ENCODE data around the gene MUC13. TPM values are rescaled to one million over a fixed set of nuclear protein-coding genes. Genes with fewer than 3 reads are reported as not detected.

Gene MUC13
- total RNA-seq, 1 experiment from 2014 or later, result not detected

GRCh38 chr3:124962403-124962940 lies 27.9 kb upstream of the MUC13 start:
- no peak overlapping the region for H3K23ac ChIP-seq (ENCODE audit: insufficient read length, low read depth, low read length)
- no peaks in the 10 kb centered on the region for H3K23me2 ChIP-seq (ENCODE audit: insufficient read length, low read depth, low read length, poor library complexity, severe bottlenecking)
- no CpG with 5 or more reads among the region's 2 CpGs for WGBS (ENCODE audit: extremely low coverage, insufficient read length, low lambda C conversion rate)
- DNase-seq, result no peak
- no peak for TF ChIP-seq CTCF (conservative IDR thresholded peaks at IDR 0.05)
- no peak overlapping the region for H3K4me3 Mint-ChIP-seq
- no peak overlapping the region for H2AFZ ChIP-seq (ENCODE audit: low read length)
- H3K79me2 ChIP-seq (ENCODE audit: insufficient read depth, low read length), result no peaks in the 10 kb centered on the region
- H2BK20ac ChIP-seq (ENCODE audit: low read depth, low read length, poor library complexity, severe bottlenecking), result no peak overlapping the region
- H3K9me3 ChIP-seq (ENCODE audit: control insufficient read depth, low read depth, low read length), result no peaks in the 10 kb centered on the region
- H3K18ac ChIP-seq (ENCODE audit: insufficient read length, low read depth, low read length), result no peak overlapping the region
- H4K91ac ChIP-seq (ENCODE audit: insufficient read length, low read depth, low read length), result no peak overlapping the region
- H3K4me2 ChIP-seq (ENCODE audit: insufficient read depth, insufficient read length, low read length), result no peak overlapping the region
- no peak overlapping the region for H3K9ac ChIP-seq (ENCODE audit: extremely low read depth, insufficient read length, low read length)
- no peak overlapping the region for H3K56ac ChIP-seq (ENCODE audit: insufficient read length, low read depth, low read length)
- no peak overlapping the region for H3T11ph ChIP-seq (ENCODE audit: low read length)
- H2BK120ac ChIP-seq (ENCODE audit: low read depth, low read length, poor library complexity, severe bottlenecking), result no peak overlapping the region
- H3K27me3 Mint-ChIP-seq (ENCODE audit: low read depth), result no peaks in the 10 kb centered on the region
- H2AK5ac ChIP-seq (ENCODE audit: insufficient read length, low read length), result no peak overlapping the region
- H3K27ac ChIP-seq (ENCODE audit: insufficient read length, low read depth, low read length), result no peak overlapping the region
- no peak overlapping the region for H3K14ac ChIP-seq (ENCODE audit: insufficient read depth, low read length)
- H3K27ac Mint-ChIP-seq, result no peak overlapping the region
- H3K9me3 Mint-ChIP-seq, result no peaks in the 10 kb centered on the region
- H3K79me1 ChIP-seq (ENCODE audit: insufficient read depth, low read depth, low read length, poor library complexity, severe bottlenecking), result no peaks in the 10 kb centered on the region
- H3K4ac ChIP-seq (ENCODE audit: low read depth, low read length), result no peak overlapping the region
- no peaks in the 10 kb centered on the region for H4K20me1 ChIP-seq (ENCODE audit: control insufficient read depth, insufficient read depth, insufficient read length)
- H2BK5ac ChIP-seq (ENCODE audit: insufficient read length, low read length), result no peak overlapping the region
- no peak overlapping the region for H2BK15ac ChIP-seq (ENCODE audit: low read depth, low read length)
- H3K36me3 Mint-ChIP-seq (ENCODE audit: insufficient read depth in 1 of 3, low read depth in 3 of 3), result no peaks in the 10 kb centered on the region
- no peak overlapping the region for H4K5ac ChIP-seq (ENCODE audit: insufficient read length, low read depth, low read length)
- no peak overlapping the region for H2BK12ac ChIP-seq (ENCODE audit: insufficient read length, low read depth, low read length)
- H4K8ac ChIP-seq (replicated peaks; ENCODE audit: insufficient read length, low read depth, low read length), result no peak overlapping the region
- H3K4me1 Mint-ChIP-seq, result 0 out of 4 replicates have a peak, but pooled peaks cover 0 to 6% of the 10 kb centered on the region in 2 experiments
- H3K27me3 ChIP-seq (ENCODE audit: insufficient read depth, low read length), result no peaks in the 10 kb centered on the region
- H3K4me1 ChIP-seq (ENCODE audit: insufficient read depth, low read length), result no peaks in the 10 kb centered on the region
